ENCODE results near the gene TMEM150A.
"Not testable (repeated sequence)": the region's sequence is repeated elsewhere in the genome, so short reads cannot be mapped to it uniquely, and the experiment has no call there.

The TMEM150A gene

GRCh38 chr2:85604568-85605339 lies 2.3 kb upstream of the TMEM150A start:
- Histone ChIP-seq H3K4me1 (peaks cover 8 to 79% (median 59%) of the 10 kb centered on the region in 4 donors), H3K9me3 (no peaks in the 10 kb centered on the region), H3K27me3 (no peaks in the 10 kb centered on the region), H3K4me3 (peak overlapping the region; percentile 3 to 69), H3K36me3 (peaks cover 6 to 44% (median 17%) of the 10 kb centered on the region in 3 donors), H3K27ac (peak overlapping the region; percentile 82 to 88)
- no peak for DNase-seq
- intact Hi-C loops (cut with DNase I; ENCODE audit: low total_unique reads) = no loop called here
- no peak for TF ChIP-seq CTCF (IDR thresholded peaks at IDR 0.05)

- intact Hi-C loops (cut with DNase I; ENCODE audit: low total_unique reads); H3K9me3 ChIP-seq; H3K27me3 ChIP-seq; DNase-seq: not testable (repeated sequence)
- peaks cover 3 to 44% (median 17%) of the 10 kb centered on the region in 3 donors for H3K36me3 ChIP-seq
- peak overlapping the region; percentile 82 to 88 for H3K27ac ChIP-seq
- H3K4me3 ChIP-seq = peak overlapping the region; percentile 69 to 82
- peaks cover 8 to 79% (median 54%) of the 10 kb centered on the region in 4 donors for H3K4me1 ChIP-seq
Observed at GRCh38 chr2:85604133-85604444, 1.6 kb upstream of the TMEM150A start.

- peak overlapping the region; percentile 69 to 82 for H3K4me3 ChIP-seq
- no peak for TF ChIP-seq CTCF (IDR thresholded peaks at IDR 0.05)
- intact Hi-C loops (cut with DNase I; ENCODE audit: low total_unique reads) = no loop called here
- H3K4me1 ChIP-seq = peaks cover 8 to 74% (median 51%) of the 10 kb centered on the region in 4 donors
- peak; percentile 77 to 87 for DNase-seq
- H3K27me3 ChIP-seq = no peaks in the 10 kb centered on the region
- no peaks in the 10 kb centered on the region for H3K9me3 ChIP-seq
- peak overlapping the region; percentile 82 to 88 for H3K27ac ChIP-seq
- H3K36me3 ChIP-seq = peaks cover 6 to 46% (median 20%) of the 10 kb centered on the region in 3 donors
Observed at GRCh38 chr2:85601771-85602475, 575 bp downstream of the TMEM150A start.

- Histone ChIP-seq H3K4me1 (peaks cover 8 to 76% (median 53%) of the 10 kb centered on the region in 4 donors), H3K4me3 (peak overlapping the region; percentile 69 to 82), H3K9me3 (no peaks in the 10 kb centered on the region), H3K27ac (peak overlapping the region; percentile 82 to 88), H3K27me3 (no peaks in the 10 kb centered on the region), H3K36me3 (peaks cover 6 to 47% (median 24%) of the 10 kb centered on the region in 3 donors)
- intact Hi-C loops (cut with DNase I; ENCODE audit: low total_unique reads) = no loop called here
- no peak for DNase-seq
- no peak for TF ChIP-seq CTCF (IDR thresholded peaks at IDR 0.05)
Observed at GRCh38 chr2:85600951-85601770, 1.3 kb downstream of the TMEM150A start.

- no peak overlapping the region for H3K27ac ChIP-seq
- H3K9me3 ChIP-seq = no peaks in the 10 kb centered on the region
- H3K4me3 ChIP-seq = no peak overlapping the region
- no peaks in the 10 kb centered on the region for H3K27me3 ChIP-seq
- peaks cover 8 to 69% (median 46%) of the 10 kb centered on the region in 4 donors for H3K4me1 ChIP-seq
- no peak for TF ChIP-seq CTCF (IDR thresholded peaks at IDR 0.05)
- H3K36me3 ChIP-seq = peaks cover 6 to 47% (median 24%) of the 10 kb centered on the region in 3 donors
- no peak for DNase-seq
- intact Hi-C loops (cut with DNase I; ENCODE audit: low total_unique reads) = no loop called here
Observed at GRCh38 chr2:85600235-85600575, 2.3 kb downstream of the TMEM150A start.
